Measurements from ENCODE around the gene EPS15.
"Not testable (repeated sequence)": the region's sequence is repeated elsewhere in the genome, so short reads cannot be mapped to it uniquely, and the experiment has no call there.

EPS15 gene

DNA sequence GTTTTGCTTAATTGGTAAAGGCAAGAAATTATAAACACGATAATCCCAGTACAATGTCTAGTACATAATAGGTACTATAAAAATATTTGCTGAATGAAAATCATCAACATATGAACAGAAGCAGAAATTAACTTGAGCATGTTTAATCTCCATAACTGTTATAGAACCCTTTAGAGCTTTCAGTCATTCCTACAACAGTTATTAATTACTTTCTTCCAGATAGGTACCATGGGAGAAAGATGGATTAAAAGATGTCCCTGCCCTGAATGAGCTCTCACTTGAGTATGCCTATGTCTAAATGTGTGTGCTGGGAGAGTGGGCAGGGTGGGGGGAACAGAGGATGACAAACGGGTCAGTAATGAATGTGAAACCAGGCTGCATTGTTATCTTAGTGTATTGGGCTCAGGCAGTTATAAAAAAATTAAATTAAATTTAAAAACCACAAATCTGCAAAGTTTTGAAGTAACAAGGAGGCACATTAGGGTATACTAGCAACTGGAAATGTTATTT, 2.4 kb downstream of the EPS15 start:
- H3K9me3 ChIP-seq, result no peaks in the 10 kb centered on the region
- no peak overlapping the region for H3K27ac ChIP-seq
- H3K36me3 ChIP-seq, result no peaks in the 10 kb centered on the region
- H3K27me3 ChIP-seq, result no peaks in the 10 kb centered on the region
- H3K4me2 ChIP-seq, result peak overlapping the region; percentile 98
- no peak for TF ChIP-seq Cebpa-rat (IDR thresholded peaks at IDR 0.05)
- peaks cover 67% of the 10 kb centered on the region for H4K20me1 ChIP-seq
- peaks cover 50% of the 10 kb centered on the region for H3K4me1 ChIP-seq
- H3K4me3 ChIP-seq, result peak overlapping the region; percentile 98; the same call in 1 of the 2 replicates
- H3K9ac ChIP-seq, result no peak overlapping the region

- H3K4me3 ChIP-seq, result no peak overlapping the region
- TF ChIP-seq Cebpa-rat (IDR thresholded peaks at IDR 0.05), result no peak
- no peak overlapping the region for H3K9ac ChIP-seq
- peaks cover 50% of the 10 kb centered on the region for H3K4me1 ChIP-seq
- no peaks in the 10 kb centered on the region for H3K9me3 ChIP-seq
- no peaks in the 10 kb centered on the region for H3K36me3 ChIP-seq
- H3K27me3 ChIP-seq, result no peaks in the 10 kb centered on the region
- peak overlapping the region; percentile 98 for H3K4me2 ChIP-seq
- H3K27ac ChIP-seq, result no peak overlapping the region
- peaks cover 73% of the 10 kb centered on the region for H4K20me1 ChIP-seq
Observed at GRCh38 chr1:51515982-51516648, 3.0 kb downstream of the EPS15 start.

DNA sequence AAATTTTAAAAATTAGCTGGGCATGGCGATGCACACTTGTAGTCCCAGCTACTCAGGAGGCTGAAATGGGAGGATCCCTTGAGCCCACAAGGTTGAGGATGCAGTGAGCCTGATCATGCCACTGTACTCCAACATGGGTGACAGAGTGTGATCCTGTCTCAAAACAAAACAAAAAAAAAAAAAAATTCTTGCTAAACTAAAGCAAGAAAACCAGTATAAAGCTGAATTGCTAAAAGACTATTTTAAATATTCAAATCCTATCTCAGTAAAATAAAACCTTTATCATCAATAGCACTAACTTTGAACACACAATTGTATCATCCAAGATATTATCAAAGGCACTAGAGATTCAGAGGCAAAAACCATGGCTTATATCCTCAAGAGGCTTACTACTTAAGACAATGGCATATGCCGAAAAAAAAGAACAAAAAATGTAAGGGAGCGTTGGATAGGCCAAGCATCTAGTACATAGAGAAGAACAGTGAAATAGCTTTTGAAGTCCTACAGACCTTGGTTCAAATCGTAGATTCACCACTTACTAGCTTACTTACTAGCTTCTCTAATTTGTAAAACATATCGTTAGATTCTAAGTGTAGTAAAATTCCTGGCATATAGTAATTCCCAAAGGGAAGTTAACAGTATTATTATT, 3.6 kb downstream of the EPS15 start:
- H3K4me2 ChIP-seq, result peak overlapping the region; percentile 98
- no peaks in the 10 kb centered on the region for H3K36me3 ChIP-seq
- H3K9ac ChIP-seq, result no peak overlapping the region
- no peak for TF ChIP-seq Cebpa-rat (IDR thresholded peaks at IDR 0.05)
- H3K4me3 ChIP-seq, result no peak overlapping the region
- no peak overlapping the region for H3K27ac ChIP-seq
- peaks cover 50% of the 10 kb centered on the region for H3K4me1 ChIP-seq
- H3K9me3 ChIP-seq, result no peaks in the 10 kb centered on the region
- peaks cover 80% of the 10 kb centered on the region for H4K20me1 ChIP-seq
- H3K27me3 ChIP-seq, result no peaks in the 10 kb centered on the region

GRCh38 chr1:51514733-51515132, 4.3 kb downstream of the EPS15 start:
- no peak overlapping the region for H3K4me3 ChIP-seq

DNA sequence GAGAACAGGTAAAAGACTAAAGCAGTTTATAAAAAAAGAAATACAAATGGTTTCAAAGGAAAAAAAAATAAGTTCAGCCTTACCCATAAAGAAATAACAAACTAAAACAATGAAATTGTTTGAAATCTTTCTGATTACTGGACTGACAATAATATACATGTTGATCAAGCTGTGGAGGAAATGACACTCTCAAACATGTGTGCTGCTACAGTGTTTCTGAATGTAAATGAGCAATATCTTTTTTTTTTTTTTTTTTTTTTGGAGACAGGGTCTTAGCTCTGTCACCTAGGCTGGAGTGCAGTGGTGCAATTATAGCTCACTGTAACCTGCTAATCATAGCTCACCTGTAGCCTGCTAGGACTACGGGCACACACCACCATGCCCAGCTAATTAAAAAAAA, 6.5 kb downstream of the EPS15 start:
- Histone ChIP-seq H3K27me3 (no peaks in the 10 kb centered on the region), H3K27ac (no peak overlapping the region), H4K20me1 (peaks cover 98% of the 10 kb centered on the region), H3K9me3 (no peaks in the 10 kb centered on the region), H3K4me3 (no peak overlapping the region), H3K36me3 (no peaks in the 10 kb centered on the region), H3K4me1 (peaks cover 46% of the 10 kb centered on the region), H3K4me2 (no peak overlapping the region), H3K9ac (no peak overlapping the region)
- TF ChIP-seq Cebpa-rat (IDR thresholded peaks at IDR 0.05), result no peak

More at GRCh38 chr1:51514733-51515132, 4.3 kb downstream of the EPS15 start:
- TF ChIP-seq Cebpa-rat (IDR thresholded peaks at IDR 0.05), result no peak
- Histone ChIP-seq H3K36me3 (no peaks in the 10 kb centered on the region), H4K20me1 (peaks cover 87% of the 10 kb centered on the region), H3K4me1 (peaks cover 50% of the 10 kb centered on the region), H3K9ac (no peak overlapping the region), H3K9me3 (no peaks in the 10 kb centered on the region), H3K4me2 (peak overlapping the region; percentile 98), H3K27ac (no peak overlapping the region), H3K27me3 (no peaks in the 10 kb centered on the region)

- peaks cover 98% of the 10 kb centered on the region for H4K20me1 ChIP-seq
- no peaks in the 10 kb centered on the region for H3K27me3 ChIP-seq
- H3K36me3 ChIP-seq, result no peaks in the 10 kb centered on the region
- no peaks in the 10 kb centered on the region for H3K9me3 ChIP-seq
- no peak overlapping the region for H3K4me2 ChIP-seq
- H3K27ac ChIP-seq, result no peak overlapping the region
- TF ChIP-seq Cebpa-rat (IDR thresholded peaks at IDR 0.05), result no peak
- no peak overlapping the region for H3K9ac ChIP-seq
- no peak overlapping the region for H3K4me3 ChIP-seq
- peaks cover 41% of the 10 kb centered on the region for H3K4me1 ChIP-seq
Observed at GRCh38 chr1:51512120-51512519, 6.9 kb downstream of the EPS15 start.

DNA sequence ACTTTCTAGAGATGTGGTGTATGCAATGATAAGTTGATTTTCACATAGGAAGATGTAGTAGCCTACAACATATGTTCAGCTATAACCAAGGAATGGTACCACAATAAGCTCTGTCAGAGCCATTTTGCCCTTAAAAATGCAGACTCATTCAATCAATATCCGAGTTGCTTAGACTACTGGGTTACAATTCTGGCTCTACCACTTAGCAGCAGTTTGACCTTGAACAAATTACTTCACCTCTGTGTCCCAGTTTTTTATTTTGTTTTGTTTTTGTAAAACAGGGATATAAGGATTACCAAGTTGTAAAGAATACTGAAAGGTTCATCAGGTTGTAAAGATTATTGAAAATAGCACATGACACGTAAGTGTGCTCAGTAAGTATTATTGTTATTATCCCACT, 9.3 kb downstream of the EPS15 start:
- H3K4me3 ChIP-seq, result no peak overlapping the region
- TF ChIP-seq Cebpa-rat (IDR thresholded peaks at IDR 0.05), result no peak
- H3K27me3 ChIP-seq, result no peaks in the 10 kb centered on the region
- peaks cover 17% of the 10 kb centered on the region for H3K4me1 ChIP-seq
- peaks cover 3% of the 10 kb centered on the region; the same call in 1 of the 2 replicates for H3K36me3 ChIP-seq
- no peak overlapping the region for H3K9ac ChIP-seq
- no peak overlapping the region for H3K4me2 ChIP-seq
- peaks cover 2% of the 10 kb centered on the region for H3K9me3 ChIP-seq
- peaks cover 92% of the 10 kb centered on the region for H4K20me1 ChIP-seq
- no peak overlapping the region for H3K27ac ChIP-seq

GRCh38 chr1:51506537-51506936, 12.5 kb downstream of the EPS15 start:
- no peaks in the 10 kb centered on the region for H3K27me3 ChIP-seq

GRCh38 chr1:51504806-51505525, 14.1 kb downstream of the EPS15 start:
- H3K27ac ChIP-seq, result no peak overlapping the region
- H3K27me3 ChIP-seq, result no peaks in the 10 kb centered on the region
- no peak overlapping the region for H3K9ac ChIP-seq
- peaks cover 16% of the 10 kb centered on the region for H3K4me1 ChIP-seq
- H3K4me3 ChIP-seq, result no peak overlapping the region
- no peak for TF ChIP-seq Cebpa-rat (IDR thresholded peaks at IDR 0.05)
- H3K36me3 ChIP-seq, result peaks cover 32% of the 10 kb centered on the region
- H3K9me3 ChIP-seq, result peaks cover 22% of the 10 kb centered on the region
- H3K4me2 ChIP-seq, result no peak overlapping the region
- peaks cover 60% of the 10 kb centered on the region for H4K20me1 ChIP-seq

More at GRCh38 chr1:51506537-51506936, 12.5 kb downstream of the EPS15 start:
- Histone ChIP-seq H3K4me3 (no peak overlapping the region), H3K9ac (no peak overlapping the region), H3K36me3 (peaks cover 24% of the 10 kb centered on the region), H3K4me2 (no peak overlapping the region), H3K9me3 (peaks cover 22% of the 10 kb centered on the region), H4K20me1 (peaks cover 74% of the 10 kb centered on the region), H3K4me1 (peaks cover 5% of the 10 kb centered on the region), H3K27ac (no peak overlapping the region)
- no peak for TF ChIP-seq Cebpa-rat (IDR thresholded peaks at IDR 0.05)

DNA sequence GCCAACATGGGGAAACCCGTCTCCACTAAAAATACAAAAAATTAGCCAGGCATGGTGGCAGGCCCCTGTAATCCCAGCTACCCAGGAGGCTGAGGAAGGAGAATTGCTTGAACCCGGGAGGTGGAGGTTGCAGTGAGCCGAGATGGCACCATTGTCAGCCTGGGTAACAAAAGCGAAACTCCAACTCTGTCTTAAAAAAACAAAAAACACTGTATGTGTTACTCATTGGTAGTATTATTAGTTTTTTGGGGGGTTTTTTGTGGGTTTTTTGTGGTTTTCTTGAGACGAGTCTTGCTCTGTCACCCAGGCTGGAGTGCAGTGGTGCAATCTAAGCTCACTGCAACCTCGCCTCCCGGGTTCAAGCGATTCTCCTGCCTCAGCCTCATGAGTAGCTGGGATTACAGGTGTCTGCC, 17.8 kb downstream of the EPS15 start:
- H3K9ac ChIP-seq, H3K4me3 ChIP-seq, H3K27me3 ChIP-seq, H3K27ac ChIP-seq: not testable (repeated sequence)
- Histone ChIP-seq H4K20me1 (peaks cover 47% of the 10 kb centered on the region), H3K9me3 (peaks cover 27% of the 10 kb centered on the region), H3K4me1 (peaks cover 16% of the 10 kb centered on the region), H3K36me3 (peaks cover 37% of the 10 kb centered on the region), H3K4me2 (peak overlapping the region; percentile 69)
